ENCODE data around the gene SETBP1. TPM values are rescaled to one million over a fixed set of nuclear protein-coding genes. Genes with fewer than 3 reads are reported as not detected.

Gene SETBP1
- total RNA-seq, 1 donor from 2014 or later = 13.6 TPM

DNA sequence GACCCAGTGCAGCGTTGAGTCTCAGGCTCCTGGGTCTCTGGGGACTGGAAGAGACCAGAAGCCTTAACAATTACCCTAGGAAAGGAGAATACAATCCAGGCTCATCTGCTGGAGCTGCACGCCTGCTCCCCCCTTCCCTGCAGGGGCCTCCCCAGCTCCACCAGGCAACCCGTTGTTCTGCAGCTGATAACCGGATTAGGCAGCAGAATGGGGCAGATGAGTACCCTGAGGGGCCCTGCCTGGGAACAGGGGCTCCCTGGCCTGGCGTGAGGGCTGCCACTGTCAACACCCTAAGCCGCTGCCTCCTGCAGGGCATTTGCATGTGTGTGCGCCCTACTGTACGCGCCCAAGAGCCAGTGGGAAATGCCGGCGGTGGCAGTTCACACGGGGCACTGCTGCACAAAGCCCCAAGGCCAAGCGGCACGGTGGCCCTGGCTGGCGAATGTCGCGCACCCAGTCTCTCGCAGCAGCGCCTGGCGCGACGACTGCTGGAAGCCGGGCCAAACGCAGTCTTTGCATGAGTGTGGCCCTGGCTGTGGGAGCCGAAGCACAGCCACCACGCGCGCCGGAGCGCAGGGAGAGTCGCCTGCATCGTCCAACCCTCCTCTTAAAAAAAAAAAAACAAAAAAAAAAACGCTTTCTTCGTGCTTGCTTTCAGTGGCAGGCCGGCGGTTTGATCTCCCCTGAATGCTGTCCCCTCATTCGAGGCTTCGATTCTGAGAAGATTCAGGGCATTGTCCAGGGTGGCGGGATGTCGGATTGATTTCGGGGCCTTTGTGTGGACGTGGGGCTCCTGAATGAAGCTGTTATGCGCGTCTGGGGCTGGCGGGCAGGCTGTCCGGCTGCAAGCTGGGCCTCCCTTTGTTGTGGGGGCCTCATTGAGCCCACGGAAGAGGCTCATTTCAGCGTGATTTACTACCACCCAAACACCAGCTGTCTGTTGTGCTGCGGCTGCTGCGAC, 63.8 kb downstream of the SETBP1 start:
- Histone ChIP-seq H3K4me3 (ENCODE audit: low read length in 3 of 3) (peak overlapping the region; percentile 33 to 64 (median 60)), H3K9ac (ENCODE audit: low read depth in 1 of 3, low read length in 3 of 3) (peak overlapping the region; percentile 11 to 77 (median 58)), H3K27me3 (ENCODE audit: control insufficient read depth in 3 of 3, insufficient read depth in 3 of 3, low read length in 3 of 3) (no peaks in the 10 kb centered on the region), H3K9me3 (ENCODE audit: control insufficient read depth in 3 of 3, low read length in 3 of 3) (no peaks in the 10 kb centered on the region), H3K36me3 (ENCODE audit: control insufficient read depth in 3 of 3, insufficient read depth in 3 of 3, low read length in 3 of 3) (no peaks in the 10 kb centered on the region), H3K4me1 (ENCODE audit: control insufficient read depth in 3 of 3, insufficient read depth in 3 of 3, low read length in 3 of 3) (peaks cover 43 to 56% (median 46%) of the 10 kb centered on the region in 3 donors), H3K27ac (ENCODE audit: low read depth, low read length) (no peak overlapping the region)

DNA sequence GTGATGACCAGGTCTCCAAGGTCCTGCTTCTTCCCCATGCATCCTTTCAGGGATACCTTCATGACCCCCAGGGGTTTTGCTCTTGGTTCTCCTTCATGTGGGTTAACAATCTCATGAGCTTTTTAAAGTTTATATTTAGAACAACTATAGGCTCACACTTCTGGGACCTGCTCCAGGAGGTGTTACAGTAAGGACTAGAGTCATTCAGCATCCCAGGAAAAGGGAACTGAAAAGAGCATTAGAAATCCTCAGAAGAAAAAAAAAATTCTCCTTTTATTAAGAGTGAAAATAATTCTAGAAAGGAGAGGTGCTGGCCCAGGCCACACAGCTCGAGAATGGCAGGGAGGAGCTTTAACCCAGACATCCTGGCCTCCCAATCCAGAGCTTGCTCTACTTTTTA, 66.5 kb downstream of the SETBP1 start:
- Histone ChIP-seq H3K4me1 (ENCODE audit: control insufficient read depth in 3 of 3, insufficient read depth in 3 of 3, low read length in 3 of 3) (peaks cover 38 to 50% (median 38%) of the 10 kb centered on the region in 3 donors), H3K27me3 (ENCODE audit: control insufficient read depth in 3 of 3, insufficient read depth in 3 of 3, low read length in 3 of 3) (no peaks in the 10 kb centered on the region), H3K36me3 (ENCODE audit: control insufficient read depth in 3 of 3, insufficient read depth in 3 of 3, low read length in 3 of 3) (no peaks in the 10 kb centered on the region), H3K4me3 (ENCODE audit: low read length in 3 of 3) (no peak overlapping the region), H3K9ac (ENCODE audit: low read depth in 1 of 3, low read length in 3 of 3) (no peak overlapping the region), H3K27ac (ENCODE audit: low read depth, low read length) (no peak overlapping the region), H3K9me3 (ENCODE audit: control insufficient read depth in 3 of 3, low read length in 3 of 3) (no peaks in the 10 kb centered on the region)

- no peak overlapping the region for H3K27ac ChIP-seq (ENCODE audit: low read depth, low read length)
- no peak overlapping the region for H3K9ac ChIP-seq (ENCODE audit: low read depth in 1 of 3, low read length in 3 of 3)
- no peaks in the 10 kb centered on the region for H3K9me3 ChIP-seq (ENCODE audit: control insufficient read depth in 3 of 3, low read length in 3 of 3)
- H3K36me3 ChIP-seq (ENCODE audit: control insufficient read depth in 3 of 3, insufficient read depth in 3 of 3, low read length in 3 of 3) = no peaks in the 10 kb centered on the region
- no peaks in the 10 kb centered on the region for H3K27me3 ChIP-seq (ENCODE audit: control insufficient read depth in 3 of 3, insufficient read depth in 3 of 3, low read length in 3 of 3)
- no peak overlapping the region for H3K4me3 ChIP-seq (ENCODE audit: low read length in 3 of 3)
- peaks cover 24 to 41% (median 26%) of the 10 kb centered on the region in 3 donors for H3K4me1 ChIP-seq (ENCODE audit: control insufficient read depth in 3 of 3, insufficient read depth in 3 of 3, low read length in 3 of 3)
Observed at GRCh38 chr18:44748582-44748981, 67.9 kb downstream of the SETBP1 start.

DNA sequence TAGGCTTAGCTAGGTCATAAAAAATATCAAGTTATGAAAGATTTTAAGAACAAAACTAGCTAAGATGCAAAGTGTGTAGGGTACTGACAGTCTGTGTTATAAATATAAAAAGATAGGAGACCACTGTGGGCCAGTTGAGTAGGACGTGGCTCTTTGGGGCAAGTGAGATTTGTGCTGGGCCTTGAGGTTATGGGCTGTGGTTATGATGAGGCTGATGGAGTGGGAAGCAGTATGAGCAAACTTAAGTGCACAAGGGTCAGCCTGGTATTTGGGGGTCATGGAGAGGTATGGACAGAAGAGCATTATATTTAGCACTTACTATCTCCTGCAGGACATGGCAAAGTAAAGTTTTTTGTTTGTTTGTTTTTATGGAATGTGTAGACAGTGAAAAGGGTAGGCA, 70.1 kb downstream of the SETBP1 start:
- Histone ChIP-seq H3K27me3 (ENCODE audit: control insufficient read depth in 3 of 3, insufficient read depth in 3 of 3, low read length in 3 of 3) (no peaks in the 10 kb centered on the region), H3K9me3 (ENCODE audit: control insufficient read depth in 3 of 3, low read length in 3 of 3) (no peaks in the 10 kb centered on the region), H3K4me3 (ENCODE audit: low read length in 3 of 3) (no peak overlapping the region), H3K9ac (ENCODE audit: low read depth in 1 of 3, low read length in 3 of 3) (no peak overlapping the region), H3K27ac (ENCODE audit: low read depth, low read length) (no peak overlapping the region), H3K4me1 (ENCODE audit: control insufficient read depth in 3 of 3, insufficient read depth in 3 of 3, low read length in 3 of 3) (peaks cover 10 to 27% (median 11%) of the 10 kb centered on the region in 3 donors), H3K36me3 (ENCODE audit: control insufficient read depth in 3 of 3, insufficient read depth in 3 of 3, low read length in 3 of 3) (no peaks in the 10 kb centered on the region)

DNA sequence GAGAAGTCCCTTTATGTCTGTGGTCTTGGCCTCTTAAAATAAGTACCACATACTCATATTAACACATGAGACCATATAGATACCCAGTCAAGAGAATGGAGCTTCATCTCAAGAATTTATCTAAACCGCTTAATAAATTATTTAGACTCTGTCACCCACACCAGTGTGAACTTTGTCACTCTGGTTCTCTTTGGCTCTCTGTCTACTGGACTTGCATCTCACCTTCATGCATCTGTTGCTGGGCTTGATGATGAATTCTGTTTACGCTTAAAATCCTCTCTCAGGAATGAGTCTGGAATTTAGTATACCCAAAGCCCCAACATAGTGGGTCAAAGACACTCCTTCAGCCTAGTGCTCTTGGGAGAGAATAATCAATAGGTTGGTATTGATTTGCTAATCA, 73.9 kb downstream of the SETBP1 start:
- H3K9me3 ChIP-seq (ENCODE audit: control insufficient read depth in 3 of 3, low read length in 3 of 3) = no peaks in the 10 kb centered on the region
- no peaks in the 10 kb centered on the region for H3K27me3 ChIP-seq (ENCODE audit: control insufficient read depth in 3 of 3, insufficient read depth in 3 of 3, low read length in 3 of 3)
- H3K4me3 ChIP-seq (ENCODE audit: low read length in 3 of 3) = no peak overlapping the region
- no peak overlapping the region for H3K9ac ChIP-seq (ENCODE audit: low read depth in 1 of 3, low read length in 3 of 3)
- peaks cover 0 to 2% (median 0%) of the 10 kb centered on the region in 3 donors for H3K36me3 ChIP-seq (ENCODE audit: control insufficient read depth in 3 of 3, insufficient read depth in 3 of 3, low read length in 3 of 3)
- no peak overlapping the region for H3K27ac ChIP-seq (ENCODE audit: low read depth, low read length)
- peaks cover 2 to 14% (median 6%) of the 10 kb centered on the region in 3 donors for H3K4me1 ChIP-seq (ENCODE audit: control insufficient read depth in 3 of 3, insufficient read depth in 3 of 3, low read length in 3 of 3)

DNA sequence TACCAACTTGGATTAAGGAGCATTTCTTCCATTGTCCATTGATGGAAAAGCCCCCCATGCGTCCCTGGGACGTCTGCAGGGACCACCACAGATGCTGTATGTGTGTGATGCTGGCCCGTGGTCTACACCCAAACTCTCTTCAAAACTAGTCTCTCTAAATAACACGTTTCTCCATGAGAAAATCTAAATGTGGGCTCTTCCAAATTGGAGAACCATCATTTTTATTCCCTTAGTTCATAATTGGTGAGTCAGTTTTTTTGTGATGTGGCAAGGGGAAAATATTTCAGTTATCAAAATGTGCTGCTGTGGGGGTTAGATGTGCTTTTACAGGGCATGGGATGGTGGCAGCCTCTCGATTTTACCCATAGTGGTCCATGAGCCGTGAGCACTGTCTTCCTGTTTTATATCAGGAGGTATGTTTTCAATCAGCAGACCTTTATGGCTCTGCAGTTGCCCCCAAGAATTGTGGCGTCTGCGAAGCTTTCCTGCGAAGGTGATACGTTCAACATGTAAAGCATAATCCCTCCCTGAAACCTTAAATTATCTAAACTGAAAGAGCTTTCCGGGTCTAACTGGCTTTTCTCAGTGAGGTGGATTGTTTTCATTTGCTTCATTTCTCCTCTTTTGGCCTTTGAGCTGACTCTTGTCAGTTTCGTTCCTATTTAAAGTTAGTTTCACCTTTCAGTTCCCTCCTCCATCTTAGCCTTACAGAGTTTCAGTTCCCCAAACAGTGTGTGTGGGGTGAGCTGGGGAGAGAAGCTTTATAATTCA, 78.4 kb downstream of the SETBP1 start:
- Histone ChIP-seq H3K4me1 (ENCODE audit: control insufficient read depth in 3 of 3, insufficient read depth in 3 of 3, low read length in 3 of 3) (peaks cover 22 to 24% (median 22%) of the 10 kb centered on the region in 3 donors), H3K9ac (ENCODE audit: low read depth in 1 of 3, low read length in 3 of 3) (peak overlapping the region in 1 of 3 donors; percentile 41), H3K9me3 (ENCODE audit: control insufficient read depth in 3 of 3, low read length in 3 of 3) (no peaks in the 10 kb centered on the region), H3K36me3 (ENCODE audit: control insufficient read depth in 3 of 3, insufficient read depth in 3 of 3, low read length in 3 of 3) (peaks cover 0 to 2% (median 0%) of the 10 kb centered on the region in 3 donors), H3K4me3 (ENCODE audit: low read length in 3 of 3) (no peak overlapping the region), H3K27me3 (ENCODE audit: control insufficient read depth in 3 of 3, insufficient read depth in 3 of 3, low read length in 3 of 3) (no peaks in the 10 kb centered on the region), H3K27ac (ENCODE audit: low read depth, low read length) (peak overlapping the region; percentile 38)

DNA sequence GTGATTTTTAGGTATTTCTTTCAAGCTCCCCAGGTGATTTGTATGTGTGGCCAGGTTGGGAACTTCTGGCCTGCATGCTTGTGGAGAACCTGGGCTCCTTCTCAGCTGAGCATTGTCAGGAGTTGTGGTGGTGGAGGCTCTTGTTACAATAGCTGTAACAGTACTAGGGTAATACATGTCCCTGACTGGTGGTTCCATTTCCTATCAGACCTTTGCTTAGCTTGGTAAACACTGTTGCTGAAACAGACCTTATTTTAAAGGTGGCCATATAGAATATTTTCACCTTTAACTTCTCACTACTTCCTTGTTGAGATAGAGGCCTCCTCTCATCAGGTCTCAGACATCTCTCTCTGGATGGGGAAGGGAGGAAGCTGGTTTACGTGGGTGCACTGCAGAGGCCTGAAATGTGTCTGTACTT, 79.2 kb downstream of the SETBP1 start:
- Histone ChIP-seq H3K27ac (ENCODE audit: low read depth, low read length) (peak overlapping the region; percentile 38), H3K9me3 (ENCODE audit: control insufficient read depth in 3 of 3, low read length in 3 of 3) (no peaks in the 10 kb centered on the region), H3K36me3 (ENCODE audit: control insufficient read depth in 3 of 3, insufficient read depth in 3 of 3, low read length in 3 of 3) (peaks cover 0 to 2% (median 0%) of the 10 kb centered on the region in 3 donors), H3K4me3 (ENCODE audit: low read length in 3 of 3) (no peak overlapping the region), H3K9ac (ENCODE audit: low read depth in 1 of 3, low read length in 3 of 3) (no peak overlapping the region), H3K27me3 (ENCODE audit: control insufficient read depth in 3 of 3, insufficient read depth in 3 of 3, low read length in 3 of 3) (no peaks in the 10 kb centered on the region), H3K4me1 (ENCODE audit: control insufficient read depth in 3 of 3, insufficient read depth in 3 of 3, low read length in 3 of 3) (peaks cover 25 to 27% (median 26%) of the 10 kb centered on the region in 3 donors)

DNA sequence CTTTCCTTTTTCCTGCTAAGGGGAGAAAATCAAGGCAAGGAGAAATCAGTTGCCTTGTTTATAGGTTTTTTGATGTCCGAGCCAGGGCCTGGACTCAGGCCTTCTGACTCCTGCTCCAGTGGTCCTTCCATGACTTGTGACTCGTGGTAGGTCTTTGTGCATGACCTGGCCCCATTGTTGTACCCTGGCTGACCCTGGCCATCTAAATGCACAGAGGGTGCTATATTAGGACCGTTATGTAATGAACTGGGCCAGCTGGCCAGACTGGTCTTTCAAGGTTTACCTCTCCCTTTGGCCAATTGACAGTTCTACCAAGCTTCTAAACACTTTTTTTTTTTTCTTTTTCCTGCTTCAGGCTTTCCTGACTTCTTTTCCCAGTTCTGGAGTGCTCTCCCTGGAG, 81.1 kb downstream of the SETBP1 start:
- Histone ChIP-seq H3K27ac (ENCODE audit: low read depth, low read length) (peak overlapping the region; percentile 71), H3K4me1 (ENCODE audit: control insufficient read depth in 3 of 3, insufficient read depth in 3 of 3, low read length in 3 of 3) (peaks cover 35 to 38% (median 37%) of the 10 kb centered on the region in 3 donors), H3K9me3 (ENCODE audit: control insufficient read depth in 3 of 3, low read length in 3 of 3) (no peaks in the 10 kb centered on the region), H3K9ac (ENCODE audit: low read depth in 1 of 3, low read length in 3 of 3) (no peak overlapping the region), H3K36me3 (ENCODE audit: control insufficient read depth in 3 of 3, insufficient read depth in 3 of 3, low read length in 3 of 3) (peaks cover 0 to 2% (median 0%) of the 10 kb centered on the region in 3 donors), H3K4me3 (ENCODE audit: low read length in 3 of 3) (no peak overlapping the region), H3K27me3 (ENCODE audit: control insufficient read depth in 3 of 3, insufficient read depth in 3 of 3, low read length in 3 of 3) (no peaks in the 10 kb centered on the region)

DNA sequence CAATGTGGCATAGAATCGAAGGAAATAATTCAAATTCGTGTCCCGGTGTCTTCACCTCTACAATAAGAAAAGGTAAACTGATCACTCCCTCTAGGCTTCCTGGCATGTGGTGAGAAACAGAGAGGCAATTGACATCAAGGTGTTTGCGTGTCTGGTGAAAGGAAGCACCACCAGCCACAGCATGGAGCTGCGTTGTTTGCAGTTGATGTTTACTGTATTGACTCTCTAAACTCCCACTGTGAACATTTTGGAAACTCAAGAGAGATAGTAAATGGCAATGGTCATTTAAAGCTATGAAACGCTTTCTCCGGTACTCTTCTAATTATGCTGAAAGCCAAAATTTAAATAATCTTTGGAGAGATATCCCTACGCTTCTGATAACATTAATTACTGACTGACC, 82.6 kb downstream of the SETBP1 start:
- no peaks in the 10 kb centered on the region for H3K27me3 ChIP-seq (ENCODE audit: control insufficient read depth in 3 of 3, insufficient read depth in 3 of 3, low read length in 3 of 3)
- peaks cover 0 to 2% (median 0%) of the 10 kb centered on the region in 3 donors for H3K36me3 ChIP-seq (ENCODE audit: control insufficient read depth in 3 of 3, insufficient read depth in 3 of 3, low read length in 3 of 3)
- no peak overlapping the region for H3K4me3 ChIP-seq (ENCODE audit: low read length in 3 of 3)
- H3K9ac ChIP-seq (ENCODE audit: low read depth in 1 of 3, low read length in 3 of 3) = no peak overlapping the region
- peak overlapping the region; percentile 80 for H3K27ac ChIP-seq (ENCODE audit: low read depth, low read length)
- no peaks in the 10 kb centered on the region for H3K9me3 ChIP-seq (ENCODE audit: control insufficient read depth in 3 of 3, low read length in 3 of 3)
- peaks cover 37 to 47% (median 44%) of the 10 kb centered on the region in 3 donors for H3K4me1 ChIP-seq (ENCODE audit: control insufficient read depth in 3 of 3, insufficient read depth in 3 of 3, low read length in 3 of 3)

All from skeletal muscle tissue (tissue), 4 donors.